K562 (cell line): ENCODE measurements around the gene SLC30A7. TPM values are rescaled to one million over a fixed set of nuclear protein-coding genes. Genes with fewer than 3 reads are reported as not detected.

Experiments used
- ATAC-seq: fragments of 200-7000 bp; cut with Tn5 transposase; 3 replicates; pipeline ENCODE4 v1.9.1; 2020; ENCODE audit warnings: moderate library complexity
- BruUV-seq: library from RNA; stranded (reverse); fragments of 400-500 nt; replicated peaks from 2 replicates; lab custom pipeline; 2021; lab: Mats Ljungman, UMichigan
- CTCF ChIA-PET: fragments of 300-600 bp; formaldehyde crosslinking; extraction: SDS; loops from one replicate; lab custom pipeline; 2021; ENCODE audit warnings: low intra/inter-chr PET ratio; lab: Yijun Ruan, JAX
- POLR2A ChIA-PET: fragments of 300-600, 350-650 bp; sonication (Branson Sonifier 250); formaldehyde crosslinking; extraction: SDS; loops from one replicate; lab custom pipeline; 2021; ENCODE audit warnings: antibody characterized with exemption, inconsistent platforms; lab: Yijun Ruan, JAX
- DNase-seq, 4 experiments: peaks; one replicate each; pipeline versions ENCODE4 v3.0.0 to v3.0.0-alpha.2; 2011 to 2018; ENCODE audit warnings: low spot score in 3 of 4, mixed read lengths in 3 of 4; ENCODE audit errors: extremely low read depth in 1 of 4
- FAIRE-seq: peaks from 2 replicates; lab custom pipeline; 2011; peaks lifted over from hg19 to GRCh38; lab: Jason Lieb, UNC
- H2AFZ ChIP-seq: 2 replicates; pipeline ENCODE4 v1.6.0; 2011; ENCODE audit warnings: low read depth, low read length, control low read depth, inconsistent platforms
- H3K27ac ChIP-seq: fragments of 200-600 bp; 3 replicates; pipeline ENCODE4 v1.8.0; 2011; ENCODE audit warnings: low read depth, mild to moderate bottlenecking, control low read depth, inconsistent platforms, low read length, moderate library complexity, mixed read lengths; ENCODE audit errors: extremely low read depth
- H3K27me3 ChIP-seq, 2 experiments: fragments of 300-600 bp in 1 of 2; 2 replicates in 1 of 2; 3 replicates in 1 of 2; pipeline versions ENCODE4 v1.6.0 to v1.8.0; 2011; ENCODE audit warnings: inconsistent platforms in 2 of 2, low read length in 2 of 2, mild to moderate bottlenecking in 1 of 2, mixed read lengths in 1 of 2, moderate library complexity in 1 of 2; ENCODE audit not compliant: control insufficient read depth in 2 of 2, insufficient read depth in 2 of 2
- H3K36me3 ChIP-seq: fragments of 300-600 bp; 3 replicates; pipeline ENCODE4 v1.8.0; 2011; ENCODE audit warnings: mild to moderate bottlenecking, low read length, inconsistent platforms; ENCODE audit not compliant: control insufficient read depth, insufficient read depth
- H3K4me1 ChIP-seq, 2 experiments: fragments of 200-600 bp in 1 of 2; replicated peaks in 1 of 2; 2 replicates in 1 of 2; 3 replicates in 1 of 2; pipeline versions ENCODE4 v1.5.1 to v1.8.0; 2011; ENCODE audit warnings: inconsistent platforms in 2 of 2, low read length in 2 of 2, mild to moderate bottlenecking in 1 of 2, mixed read lengths in 1 of 2, moderate library complexity in 1 of 2; ENCODE audit not compliant: control insufficient read depth in 2 of 2, insufficient read depth in 2 of 2
- H3K4me2 ChIP-seq: 2 replicates; pipeline ENCODE4 v1.6.1; 2011; ENCODE audit warnings: low read length, control low read depth, inconsistent platforms, mixed read lengths; ENCODE audit not compliant: insufficient read depth
- H3K4me3 ChIP-seq: fragments of 200-600 bp; sonication (generic), shearing (Covaris generic); 2 replicates; pipeline ENCODE4 v1.5.1; 2016; ENCODE audit warnings: control low read depth, inconsistent platforms
- H3K79me2 ChIP-seq: fragments of 200-600 bp; 3 replicates; pipeline ENCODE4 v1.8.0; 2011; ENCODE audit warnings: low read length, inconsistent platforms; ENCODE audit not compliant: control insufficient read depth, insufficient read depth
- H3K9ac ChIP-seq, 2 experiments: 2 replicates each; pipeline versions ENCODE4 v1.6.0 to v1.6.1; 2011; ENCODE audit warnings: low read depth in 2 of 2, low read length in 2 of 2, control low read depth in 1 of 2, inconsistent platforms in 1 of 2, mild to moderate bottlenecking in 1 of 2, mixed read lengths in 1 of 2; ENCODE audit not compliant: insufficient read depth in 1 of 2
- H3K9me1 ChIP-seq: one replicate; pipeline ENCODE4 v1.6.0; 2011; ENCODE audit warnings: inconsistent platforms, mild to moderate bottlenecking, low read length, moderate library complexity; ENCODE audit not compliant: control insufficient read depth, insufficient read depth
- H3K9me3 ChIP-seq: replicated peaks from 2 replicates; pipeline ENCODE4 v1.5.1; 2011; ENCODE audit warnings: low read depth, low read length, inconsistent platforms; ENCODE audit not compliant: control insufficient read depth, insufficient read depth
- H4K20me1 ChIP-seq: replicated peaks from 2 replicates; pipeline ENCODE4 v1.6.1; 2011; ENCODE audit warnings: low read length, inconsistent platforms, mixed read lengths; ENCODE audit not compliant: control insufficient read depth, insufficient read depth
- NCOA2 ChIP-seq, 2 experiments: fragments of 450-650 bp; IDR thresholded peaks; 2 replicates each; pipeline ENCODE4 v1.6.1; 2018; ENCODE audit warnings: mild to moderate bottlenecking in 2 of 2, moderate library complexity in 1 of 2; ENCODE audit not compliant: partially characterized antibody in 2 of 2
- PHF20 ChIP-seq: fragments of 450-650 bp; IDR thresholded peaks from 2 replicates; pipeline ENCODE4 v1.6.1; 2018; ENCODE audit not compliant: partially characterized antibody
- SIN3B ChIP-seq: fragments of 450-650 bp; IDR thresholded peaks from 2 replicates; pipeline ENCODE4 v1.6.1; 2017; ENCODE audit warnings: low read depth, mild to moderate bottlenecking, moderate library complexity
- SIX5 ChIP-seq, 2 experiments: IDR thresholded peaks; 2 replicates each; pipeline ENCODE4 v1.6.1; 2011; ENCODE audit warnings: low read length in 2 of 2, borderline replicate concordance in 1 of 2, low read depth in 1 of 2, mild to moderate bottlenecking in 1 of 2, moderate library complexity in 1 of 2; ENCODE audit not compliant: insufficient read depth in 1 of 2
- ZNF589 ChIP-seq: fragments of 200-800 bp; sonication (Bioruptor generic); IDR thresholded peaks from 2 replicates; pipeline ENCODE4 v1.6.1; 2016; ENCODE audit warnings: low read depth, missing genetic modification characterization, missing compliant biosample characterization
- WGBS: fragments of 100-300 bp; shearing (Covaris generic); methylation state at CpG from one replicate; pipeline ENCODE4 v1.1.6; 2016; ENCODE audit warnings: low coverage, mixed read lengths; ENCODE audit not compliant: insufficient coverage; ENCODE audit errors: missing lambda C conversion rate; 5-methylcytosine and 5-hydroxymethylcytosine counted together
- in situ Hi-C: fragments of 300-500 bp; cut with MboI; formaldehyde crosslinking; loops from 4 replicates; pipeline ENCODE4 v1.15.0; 2018; ENCODE audit warnings: inconsistent platforms, mixed read lengths
- intact Hi-C: fragments of 100-400 bp; cut with micrococcal nuclease; formaldehyde crosslinking; loops from 2 replicates; pipeline ENCODE4 v1.14.2; 2022
- polyA plus RNA-seq, 8 experiments: library from polyadenylated mRNA; depleted of rRNA in 4 of 8; stranded (reverse) in 5 of 8; unstranded in 3 of 8; fragments of >200 nt; fragmentation: Nextera tagmentation in 2 of 8; fragmentation: Illumina TruSeq in 1 of 8; extraction: Ambion mirVana in 2 of 8; extraction: Trizol in 1 of 8; gene quantifications; 2 replicates each; pipeline versions ENCODE4 v1.2.1 to v1.2.3, GENCODE V29; 2011 to 2014; ENCODE audit warnings: inconsistent platforms in 1 of 8, missing spikeins in 1 of 8
- total RNA-seq, 7 experiments: library from RNA; depleted of rRNA in 6 of 7; stranded (reverse); fragments of >200 nt in 6 of 7; fragmentation: Illumina TruSeq in 2 of 7; extraction: Trizol in 2 of 7; gene quantifications; 2 replicates each; pipeline versions ENCODE4 v1.2.1 to v1.2.3, GENCODE V29; 2011 to 2021; ENCODE audit warnings: low replicate concordance in 1 of 7

The SLC30A7 gene
- total and polyA plus RNA-seq, 9 of the 15 experiments (the other 6 are each of a cell fraction or from before 2014, with no cell fraction given), result 3.5 to 17.1 (median 7.2) TPM

- H3K9me1 ChIP-seq, result no peaks in the 10 kb centered on the region
- peaks cover 70% of the 10 kb centered on the region for H3K36me3 ChIP-seq
- TF ChIP-seq SIN3B (no peak), NCOA2 (IDR thresholded peaks at IDR 0.05; ENCODE audit: partially characterized antibody in 2 of 2) (no peak), PHF20 (no peak), ZNF589 (CRISPR knock-in tag) (no peak), SIX5 (IDR thresholded peaks at IDR 0.05; ENCODE audit: borderline replicate concordance in 1 of 2, insufficient read depth in 1 of 2, low read depth in 1 of 2, low read length in 2 of 2) (no peak)
- no peaks in the 10 kb centered on the region for H3K9me3 ChIP-seq
- 91% methylated on average over 4 of the region's 4 CpGs for WGBS
- no peak overlapping the region for H3K4me2 ChIP-seq
- ChIA-PET CTCF (no interaction called here), POLR2A (interaction anchor here (0.8 to 1.1 kb wide), 2 partner anchors 8 to 10 kb away, joined by 3 to 4 read pairs; no protein-coding TSS in a partner anchor)
- no peak overlapping the region for H2AFZ ChIP-seq
- H3K27me3 ChIP-seq, result no peaks in the 10 kb centered on the region
- no peaks in the 10 kb centered on the region for H4K20me1 ChIP-seq
- peaks cover 1 to 2% of the 10 kb centered on the region in 2 experiments; a peak in 3 of 5 replicates for H3K4me1 ChIP-seq
- no peak for FAIRE-seq
- DNase-seq, result no peak
- BruUV-seq, result no TSS peak
- in situ Hi-C loops, result no loop called here
- no peak for ATAC-seq
- H3K4me3 ChIP-seq, result no peak overlapping the region
- intact Hi-C loops, result no loop called here
- no peak overlapping the region for H3K27ac ChIP-seq
- H3K9ac ChIP-seq, result no peak overlapping the region
- no peaks in the 10 kb centered on the region for H3K79me2 ChIP-seq
Measured at GRCh38 chr1:100995198-100995988, 99.5 kb downstream of the SLC30A7 start.
